ENCODE results near the gene UBE2G1. TPM values are rescaled to one million over a fixed set of nuclear protein-coding genes. Genes with fewer than 3 reads are reported as not detected.
A peak's percentile ranks its signal among the peaks of the same experiment; 100 is the strongest.

Gene UBE2G1
- total and polyA plus RNA-seq, 2 of the 13 experiments (the other 11 are each of a cell fraction or from before 2014, with no cell fraction given) = 27.9 to 42.6 TPM

GRCh38 chr17:4310354-4311060 is 56.0 kb downstream of the UBE2G1 start (continued):
- no peak for TF ChIP-seq MLXIP (CRISPR knock-in tag; IDR thresholded peaks at IDR 0.05; ENCODE audit: borderline replicate concordance)
- no peak for TF ChIP-seq BRCA1 (CRISPR knock-in tag; IDR thresholded peaks at IDR 0.05)
- TF ChIP-seq, protein P1, sequence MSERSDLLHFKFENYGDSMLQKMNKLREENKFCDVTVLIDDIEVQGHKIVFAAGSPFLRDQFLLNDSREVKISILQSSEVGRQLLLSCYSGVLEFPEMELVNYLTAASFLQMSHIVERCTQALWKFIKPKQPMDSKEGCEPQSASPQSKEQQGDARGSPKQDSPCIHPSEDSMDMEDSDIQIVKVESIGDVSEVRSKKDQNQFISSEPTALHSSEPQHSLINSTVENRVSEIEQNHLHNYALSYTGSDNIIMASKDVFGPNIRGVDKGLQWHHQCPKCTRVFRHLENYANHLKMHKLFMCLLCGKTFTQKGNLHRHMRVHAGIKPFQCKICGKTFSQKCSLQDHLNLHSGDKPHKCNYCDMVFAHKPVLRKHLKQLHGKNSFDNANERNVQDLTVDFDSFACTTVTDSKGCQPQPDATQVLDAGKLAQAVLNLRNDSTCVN (CRISPR knock-in tag; IDR thresholded peaks at IDR 0.05; ENCODE audit: borderline replicate concordance) = no peak
- peak; percentile 85 for TF ChIP-seq TFAP4 (IDR thresholded peaks at IDR 0.05; ENCODE audit: borderline replicate concordance, low read depth)
- TF ChIP-seq, protein P2, sequence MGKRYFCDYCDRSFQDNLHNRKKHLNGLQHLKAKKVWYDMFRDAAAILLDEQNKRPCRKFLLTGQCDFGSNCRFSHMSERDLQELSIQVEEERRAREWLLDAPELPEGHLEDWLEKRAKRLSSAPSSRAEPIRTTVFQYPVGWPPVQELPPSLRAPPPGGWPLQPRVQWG (CRISPR knock-in tag; IDR thresholded peaks at IDR 0.05; ENCODE audit: borderline replicate concordance, low read depth) = no peak
- no peak for TF ChIP-seq PTBP1 (IDR thresholded peaks at IDR 0.05; ENCODE audit: low read depth, low read length, poor library complexity, severe bottlenecking)
- TF ChIP-seq DMTF1 (CRISPR knock-in tag; IDR thresholded peaks at IDR 0.05) = no peak
- TF ChIP-seq ZNF274 (CRISPR knock-in tag; IDR thresholded peaks at IDR 0.05) = no peak
- no peak for TF ChIP-seq THAP11 (CRISPR knock-in tag; IDR thresholded peaks at IDR 0.05)
- no peak for TF ChIP-seq ZNF124 (CRISPR knock-in tag; IDR thresholded peaks at IDR 0.05)
- TF ChIP-seq KLF12 (CRISPR knock-in tag; IDR thresholded peaks at IDR 0.05; ENCODE audit: borderline replicate concordance) = no peak
- TF ChIP-seq ELF4 (CRISPR knock-in tag; IDR thresholded peaks at IDR 0.05; ENCODE audit: borderline replicate concordance) = no peak
- TF ChIP-seq MTF1 (CRISPR knock-in tag; IDR thresholded peaks at IDR 0.05) = no peak
- TF ChIP-seq CBX2 (IDR thresholded peaks at IDR 0.05; ENCODE audit: low read depth, low read length) = no peak
- no peak for TF ChIP-seq CBX2 (CRISPR knock-in tag; IDR thresholded peaks at IDR 0.05; ENCODE audit: low read depth)
- TF ChIP-seq, protein P3, sequence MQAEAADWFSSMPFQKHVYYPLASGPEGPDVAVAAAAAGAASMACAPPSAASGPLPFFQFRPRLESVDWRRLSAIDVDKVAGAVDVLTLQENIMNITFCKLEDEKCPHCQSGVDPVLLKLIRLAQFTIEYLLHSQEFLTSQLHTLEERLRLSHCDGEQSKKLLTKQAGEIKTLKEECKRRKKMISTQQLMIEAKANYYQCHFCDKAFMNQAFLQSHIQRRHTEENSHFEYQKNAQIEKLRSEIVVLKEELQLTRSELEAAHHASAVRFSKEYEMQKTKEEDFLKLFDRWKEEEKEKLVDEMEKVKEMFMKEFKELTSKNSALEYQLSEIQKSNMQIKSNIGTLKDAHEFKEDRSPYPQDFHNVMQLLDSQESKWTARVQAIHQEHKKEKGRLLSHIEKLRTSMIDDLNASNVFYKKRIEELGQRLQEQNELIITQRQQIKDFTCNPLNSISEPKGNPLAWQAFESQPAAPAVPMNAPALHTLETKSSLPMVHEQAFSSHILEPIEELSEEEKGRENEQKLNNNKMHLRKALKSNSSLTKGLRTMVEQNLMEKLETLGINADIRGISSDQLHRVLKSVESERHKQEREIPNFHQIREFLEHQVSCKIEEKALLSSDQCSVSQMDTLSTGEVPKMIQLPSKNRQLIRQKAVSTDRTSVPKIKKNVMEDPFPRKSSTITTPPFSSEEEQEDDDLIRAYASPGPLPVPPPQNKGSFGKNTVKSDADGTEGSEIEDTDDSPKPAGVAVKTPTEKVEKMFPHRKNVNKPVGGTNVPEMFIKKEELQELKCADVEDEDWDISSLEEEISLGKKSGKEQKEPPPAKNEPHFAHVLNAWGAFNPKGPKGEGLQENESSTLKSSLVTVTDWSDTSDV (CRISPR knock-in tag; IDR thresholded peaks at IDR 0.05) = no peak
- no peak for TF ChIP-seq SNRNP70 (IDR thresholded peaks at IDR 0.05; ENCODE audit: low read depth, low read length)

Data from HepG2 (cell line).